NCI-H1694 (cell line): ENCODE data around the gene CAVIN3.

Experiments
- DNase-seq: peaks from one replicate; lab custom pipeline; 2025; lab: John Stamatoyannopoulos, UW

Gene CAVIN3

DNA sequence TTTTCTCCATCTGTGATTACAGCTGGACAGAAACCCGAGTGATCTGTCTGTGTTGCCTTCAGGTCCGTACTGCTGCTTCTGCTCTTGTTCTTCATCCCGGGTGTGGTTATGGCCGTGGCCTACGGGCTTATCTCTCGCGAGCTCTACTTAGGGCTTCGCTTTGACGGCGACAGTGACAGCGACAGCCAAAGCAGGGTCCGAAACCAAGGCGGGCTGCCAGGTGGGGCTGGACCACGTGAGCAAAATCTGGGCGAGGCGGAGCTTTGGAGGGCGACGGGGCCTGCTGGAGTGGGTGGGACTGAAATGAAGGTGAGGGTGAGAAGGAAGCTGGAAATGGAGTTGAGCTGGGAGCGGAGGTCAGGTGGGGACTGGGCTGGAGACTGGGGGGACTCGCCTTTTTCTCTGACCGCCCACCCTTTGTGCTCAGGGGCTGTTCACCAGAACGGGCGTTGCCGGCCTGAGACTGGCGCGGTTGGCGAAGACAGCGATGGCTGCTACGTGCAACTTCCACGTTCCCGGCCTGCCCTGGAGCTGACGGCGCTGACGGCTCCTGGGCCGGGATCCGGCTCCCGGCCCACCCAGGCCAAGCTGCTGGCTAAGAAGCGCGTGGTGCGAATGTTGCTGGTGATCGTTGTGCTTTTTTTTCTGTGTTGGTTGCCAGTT is 49.6 kb downstream of the CAVIN3 start:
- DNase-seq: no peak

DNA sequence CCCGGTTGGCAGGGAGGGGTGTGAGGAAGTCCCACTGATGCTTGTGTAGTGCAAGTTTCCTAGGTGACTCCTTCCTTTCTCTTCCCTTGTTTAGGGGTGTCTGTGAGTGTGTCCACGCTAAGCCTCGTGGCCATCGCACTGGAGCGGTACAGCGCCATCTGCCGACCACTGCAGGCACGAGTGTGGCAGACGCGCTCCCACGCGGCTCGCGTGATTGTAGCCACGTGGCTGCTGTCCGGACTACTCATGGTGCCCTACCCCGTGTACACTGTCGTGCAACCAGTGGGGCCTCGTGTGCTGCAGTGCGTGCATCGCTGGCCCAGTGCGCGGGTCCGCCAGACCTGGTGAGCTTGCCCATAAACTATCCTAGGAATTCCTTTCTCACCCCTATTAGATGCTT is 50.3 kb downstream of the CAVIN3 start:
- DNase-seq: no peak
